ENCODE results near the gene DOLK.

The DOLK gene

DNA sequence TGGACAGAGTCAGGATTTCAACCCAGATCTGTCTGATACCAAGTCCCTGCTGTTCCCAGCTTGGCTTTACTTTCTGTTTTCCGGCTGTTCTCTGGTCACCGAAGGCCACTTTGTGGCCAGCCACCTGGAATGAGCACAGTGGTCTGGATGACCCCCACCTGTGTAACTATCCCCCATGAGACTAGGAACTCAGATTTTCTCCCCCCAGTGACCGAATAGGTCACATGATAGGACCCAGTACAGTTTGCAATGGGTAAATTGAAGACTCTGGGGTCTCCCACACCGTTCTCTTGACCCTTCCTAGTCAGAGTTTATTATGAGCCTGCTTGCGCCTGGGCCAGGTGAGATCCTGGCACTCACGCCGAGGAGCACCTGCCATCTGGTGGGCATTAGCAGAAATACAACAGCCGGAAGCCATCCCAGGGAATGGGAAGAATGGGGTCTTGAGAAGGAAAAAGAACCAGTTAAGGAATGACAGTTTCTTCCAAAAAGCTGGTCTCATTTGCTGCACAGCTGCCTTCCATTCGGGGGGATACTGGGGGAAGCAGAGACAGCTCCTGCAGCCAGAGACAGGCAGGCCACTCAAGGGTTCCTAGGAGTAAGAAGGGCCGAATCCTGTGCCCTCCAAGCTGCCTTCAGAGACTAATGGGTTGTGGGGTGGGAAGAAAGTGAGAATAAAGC is 19.5 kb downstream of the DOLK start:
- DNase-seq (ENCODE audit: low read depth, low spot score), result no peak
- POLR2A ChIA-PET, result no interaction called here
- TF ChIP-seq, protein P1, sequence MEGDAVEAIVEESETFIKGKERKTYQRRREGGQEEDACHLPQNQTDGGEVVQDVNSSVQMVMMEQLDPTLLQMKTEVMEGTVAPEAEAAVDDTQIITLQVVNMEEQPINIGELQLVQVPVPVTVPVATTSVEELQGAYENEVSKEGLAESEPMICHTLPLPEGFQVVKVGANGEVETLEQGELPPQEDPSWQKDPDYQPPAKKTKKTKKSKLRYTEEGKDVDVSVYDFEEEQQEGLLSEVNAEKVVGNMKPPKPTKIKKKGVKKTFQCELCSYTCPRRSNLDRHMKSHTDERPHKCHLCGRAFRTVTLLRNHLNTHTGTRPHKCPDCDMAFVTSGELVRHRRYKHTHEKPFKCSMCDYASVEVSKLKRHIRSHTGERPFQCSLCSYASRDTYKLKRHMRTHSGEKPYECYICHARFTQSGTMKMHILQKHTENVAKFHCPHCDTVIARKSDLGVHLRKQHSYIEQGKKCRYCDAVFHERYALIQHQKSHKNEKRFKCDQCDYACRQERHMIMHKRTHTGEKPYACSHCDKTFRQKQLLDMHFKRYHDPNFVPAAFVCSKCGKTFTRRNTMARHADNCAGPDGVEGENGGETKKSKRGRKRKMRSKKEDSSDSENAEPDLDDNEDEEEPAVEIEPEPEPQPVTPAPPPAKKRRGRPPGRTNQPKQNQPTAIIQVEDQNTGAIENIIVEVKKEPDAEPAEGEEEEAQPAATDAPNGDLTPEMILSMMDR (IDR thresholded peaks at IDR 0.05; ENCODE audit: insufficient read depth, low read length, missing control alignments), result peak; percentile 83
- no peak overlapping the region for H3K4me3 ChIP-seq (ENCODE audit: low read depth, low read length)
- CTCF ChIA-PET, result interaction anchor here (0.7 to 11.2 kb wide), 46 partner anchors 8 to 295 kb away, joined by 3 to 294 read pairs (median 5); partner anchors contain the start of genes DOLK, ENDOG, NUP188 and SH3GLB2

GRCh38 chr9:128923493-128923883 is 23.9 kb downstream of the DOLK start:
- TF ChIP-seq, protein P1 (IDR thresholded peaks at IDR 0.05; ENCODE audit: insufficient read depth, low read length, missing control alignments), result no peak
- ChIA-PET POLR2A (no interaction called here), CTCF (interaction anchor here (1.3 to 11.2 kb wide), 3 partner anchors 8 to 71 kb away, joined by 4 to 294 read pairs (median 42); no protein-coding TSS in a partner anchor)
- H3K4me3 ChIP-seq (ENCODE audit: low read depth, low read length), result no peak overlapping the region
- DNase-seq (ENCODE audit: low read depth, low spot score), result no peak

GRCh38 chr9:128921881-128922763 is 25.3 kb downstream of the DOLK start:
- POLR2A ChIA-PET, result interaction anchor here (0.5 to 0.9 kb wide), 2 partner anchors 25 to 44 kb away, joined by 3 to 5 read pairs; partner anchors contain the start of genes DOLK and NUP188
- CTCF ChIA-PET, result interaction anchor here (11.2 kb wide), 1 partner anchor 58 kb away, joined by 294 read pairs; no protein-coding TSS in a partner anchor
- peak overlapping the region; percentile 46 for H3K4me3 ChIP-seq (ENCODE audit: low read depth, low read length)
- TF ChIP-seq, protein P1 (IDR thresholded peaks at IDR 0.05; ENCODE audit: insufficient read depth, low read length, missing control alignments), result no peak
- no peak for DNase-seq (ENCODE audit: low read depth, low spot score)

DNA sequence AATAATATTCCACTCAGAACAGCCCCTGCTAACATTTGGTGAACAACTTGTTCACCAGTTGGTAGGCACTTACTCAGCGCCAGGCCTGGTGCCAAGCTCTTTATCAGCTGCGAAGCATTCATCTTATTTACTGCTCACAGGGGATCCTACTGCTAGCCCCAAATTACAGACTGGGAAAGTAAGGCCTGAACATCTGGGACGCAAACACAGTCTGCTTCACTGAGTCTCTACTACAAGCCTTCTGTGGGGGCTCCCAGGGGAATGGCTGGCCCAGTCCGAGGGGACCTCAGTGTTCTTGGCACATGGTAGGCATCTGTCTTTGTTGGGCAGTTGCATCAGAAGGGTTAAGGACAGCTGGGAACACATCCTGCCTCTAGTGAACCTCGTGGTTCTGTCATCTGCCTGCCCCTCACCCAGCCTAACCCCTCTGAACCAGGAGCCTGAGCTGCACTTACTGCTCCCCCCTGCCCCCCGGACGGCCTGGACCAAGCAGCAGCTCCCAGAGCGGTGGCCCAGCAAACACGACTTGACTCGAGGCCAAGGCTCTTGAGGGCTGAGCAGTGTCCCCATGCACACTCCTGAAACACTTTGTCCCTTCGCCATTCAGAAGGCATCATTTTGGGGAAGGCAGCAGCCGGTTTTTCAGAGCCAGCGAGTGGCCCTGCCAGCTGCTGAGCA is 26.9 kb downstream of the DOLK start, which contains the start of gene PHYHD1:
Gene PHYHD1, plus strand, starts transcription at position 602 of the 678 bp plus-strand sequence. CDS start 1,342 bp downstream, outside the sequence.
- TF ChIP-seq, protein P1 (IDR thresholded peaks at IDR 0.05; ENCODE audit: insufficient read depth, low read length, missing control alignments), result no peak
- ChIA-PET CTCF (interaction anchor here (0.8 to 3.1 kb wide), 6 partner anchors 8 to 102 kb away, joined by 3 to 25 read pairs (median 4); partner anchors contain the start of gene ENDOG), POLR2A (interaction anchor here (0.8 kb wide), 1 partner anchor 35 kb away, joined by 4 read pairs; no protein-coding TSS in a partner anchor)
- DNase-seq (ENCODE audit: low read depth, low spot score), result peak; percentile 33
- H3K4me3 ChIP-seq (ENCODE audit: low read depth, low read length), result no peak within 1 kb of the TSS; the same call in 1 of the 2 replicates

GRCh38 chr9:128919402-128920089 is 27.9 kb downstream of the DOLK start:
- DNase-seq (ENCODE audit: low read depth, low spot score), result no peak
- no peak overlapping the region for H3K4me3 ChIP-seq (ENCODE audit: low read depth, low read length)
- TF ChIP-seq, protein P1 (IDR thresholded peaks at IDR 0.05; ENCODE audit: insufficient read depth, low read length, missing control alignments), result no peak
- ChIA-PET CTCF (interaction anchor here (0.8 to 3.1 kb wide), 5 partner anchors 9 to 101 kb away, joined by 3 to 25 read pairs (median 5); partner anchors contain the start of gene ENDOG), POLR2A (interaction anchor here (0.8 kb wide), 1 partner anchor 34 kb away, joined by 4 read pairs; no protein-coding TSS in a partner anchor)
